Pons (tissue), 1 donor: ENCODE data around the gene GAD1.

Source experiments
- DNase-seq: peaks from one replicate; pipeline ENCODE4 v3.0.0-alpha.2; 2016; ENCODE audit warnings: low spot score

Gene GAD1

GRCh38 chr2:170816504-170817092 lies at the start of gene GAD1:
Gene GAD1, plus strand, starts transcription at chr2:170816887. Its CDS starts 1,705 bp downstream, at chr2:170818592.
- DNase-seq = no peak

GRCh38 chr2:170770008-170770605 lies 46.6 kb upstream of the GAD1 start, which contains the start of gene ERICH2:
Gene ERICH2, plus strand, starts transcription at chr2:170770378. Its CDS starts 304 bp downstream, at chr2:170770682.
- peak; percentile 32 for DNase-seq

GRCh38 chr2:170770606-170771420 lies 45.9 kb upstream of the GAD1 start:
- DNase-seq = no peak

GRCh38 chr2:170771421-170771937 lies 45.2 kb upstream of the GAD1 start:
- no peak for DNase-seq

- DNase-seq = no peak
Measured at GRCh38 chr2:170772295-170772694, 44.4 kb upstream of the GAD1 start.

GRCh38 chr2:170774074-170774473 lies 42.6 kb upstream of the GAD1 start:
- DNase-seq = no peak

- no peak for DNase-seq
Measured at GRCh38 chr2:170778900-170779299, 37.8 kb upstream of the GAD1 start.

GRCh38 chr2:170779304-170779703 lies 37.4 kb upstream of the GAD1 start:
- no peak for DNase-seq

GRCh38 chr2:170782673-170783072 lies 34.0 kb upstream of the GAD1 start:
- no peak for DNase-seq

- no peak for DNase-seq
Measured at GRCh38 chr2:170783549-170783948, 33.1 kb upstream of the GAD1 start.

GRCh38 chr2:170798996-170799395 lies 17.7 kb upstream of the GAD1 start:
- DNase-seq = no peak

- no peak for DNase-seq
Measured at GRCh38 chr2:170806548-170806947, 10.1 kb upstream of the GAD1 start.

GRCh38 chr2:170812710-170813600 lies 3.7 kb upstream of the GAD1 start:
- peak; percentile 93 for DNase-seq

GRCh38 chr2:170813611-170814532 lies 2.8 kb upstream of the GAD1 start:
- DNase-seq = no peak

- DNase-seq = no peak
Measured at GRCh38 chr2:170814533-170815230, 2.0 kb upstream of the GAD1 start.

GRCh38 chr2:170815311-170815710 lies 1.4 kb upstream of the GAD1 start:
- DNase-seq = no peak

- DNase-seq = peak; percentile 32
Measured at GRCh38 chr2:170815746-170816503, 762 bp upstream of the GAD1 start.

- DNase-seq = no peak
Measured at GRCh38 chr2:170817093-170818035, 677 bp downstream of the GAD1 start.
